GM19324 (cell line): ENCODE results near the gene DCAKD.

Experiments
- ATAC-seq: cut with Tn5 transposase; IDR thresholded peaks from one replicate; pipeline ENCODE4 v1.9.1; 2021; ENCODE audit warnings: mild to moderate bottlenecking, moderate library complexity; ENCODE audit not compliant: unreplicated experiment, low FRiP score

The DCAKD gene

GRCh38 chr17:45051060-45051719 lies at the start of gene DCAKD:
DCAKD (minus strand) TSS chr17:45051632; CDS start chr17:45034885, 16,747 bp downstream.
- peak; percentile 95 for ATAC-seq

- no peak for ATAC-seq
These were observed 47.6 kb upstream of the DCAKD start for GRCh38 chr17:45098869-45099616.

- no peak for ATAC-seq
These were observed 46.8 kb upstream of the DCAKD start for GRCh38 chr17:45098081-45098868.

GRCh38 chr17:45096926-45097325 lies 45.5 kb upstream of the DCAKD start:
- no peak for ATAC-seq

- no peak for ATAC-seq
These were observed 44.7 kb upstream of the DCAKD start for GRCh38 chr17:45096141-45096540.

- ATAC-seq, result no peak
These were observed 42.1 kb upstream of the DCAKD start for GRCh38 chr17:45093444-45094110.

GRCh38 chr17:45092911-45093430 lies 41.5 kb upstream of the DCAKD start:
- ATAC-seq, result no peak

GRCh38 chr17:45091778-45092425 lies 40.5 kb upstream of the DCAKD start:
- no peak for ATAC-seq

- no peak for ATAC-seq
These were observed 39.3 kb upstream of the DCAKD start for GRCh38 chr17:45090711-45091110.

- ATAC-seq, result no peak
These were observed 37.3 kb upstream of the DCAKD start for GRCh38 chr17:45088741-45089140.

- no peak for ATAC-seq
These were observed 36.5 kb upstream of the DCAKD start for GRCh38 chr17:45087978-45088377.

- ATAC-seq, result no peak
These were observed 36.1 kb upstream of the DCAKD start for GRCh38 chr17:45087504-45087975.

- no peak for ATAC-seq
These were observed 35.6 kb upstream of the DCAKD start for GRCh38 chr17:45086865-45087503.

GRCh38 chr17:45086391-45086790 lies 35.0 kb upstream of the DCAKD start:
- ATAC-seq, result no peak

- no peak for ATAC-seq
These were observed 29.7 kb upstream of the DCAKD start for GRCh38 chr17:45081047-45081703.

GRCh38 chr17:45077643-45078042 lies 26.2 kb upstream of the DCAKD start:
- ATAC-seq, result no peak

- no peak for ATAC-seq
These were observed 22.1 kb upstream of the DCAKD start for GRCh38 chr17:45073414-45074070.

GRCh38 chr17:45070809-45071208 lies 19.4 kb upstream of the DCAKD start:
- no peak for ATAC-seq
